Activated CD8-positive, alpha-beta T cell treated with anti-CD3 and anti-CD28 coated beads for 36 hours (primary cell): ENCODE measurements around the gene ATP5MC2. TPM values are rescaled to one million over a fixed set of nuclear protein-coding genes. Genes with fewer than 3 reads are reported as not detected.

Experiments
- ATAC-seq: fragments of 200-7000 bp; cut with Tn5 transposase; one replicate; pipeline ENCODE4 v1.10.0; 2021; ENCODE audit warnings: mild to moderate bottlenecking, moderate library complexity
- CTCF ChIA-PET: fragments of 350-600 bp; sonication (Branson Sonifier 250); formaldehyde crosslinking; loops from one replicate; lab custom pipeline; 2021; ENCODE audit warnings: antibody characterized with exemption; lab: Charles Lee
- POLR2A ChIA-PET: fragments of 350-600 bp; sonication (Branson Sonifier 250); formaldehyde crosslinking; loops from one replicate; lab custom pipeline; 2021; ENCODE audit warnings: antibody characterized with exemption; lab: Charles Lee
- DNase-seq: peaks from one replicate; pipeline ENCODE4 v3.0.0-alpha.2; 2020
- H3K27ac Mint-ChIP-seq: one replicate; pipeline ENCODE4 v1.8.0; 2021; ENCODE audit warnings: mild to moderate bottlenecking, mixed read lengths
- H3K27me3 Mint-ChIP-seq: one replicate; pipeline ENCODE4 v1.8.0; 2021; ENCODE audit warnings: mixed read lengths
- H3K36me3 Mint-ChIP-seq: one replicate; pipeline ENCODE4 v1.8.0; 2021; ENCODE audit warnings: low read depth, mixed read lengths
- H3K4me1 Mint-ChIP-seq: one replicate; pipeline ENCODE4 v1.8.0; 2021; ENCODE audit warnings: low read depth, mixed read lengths
- H3K4me3 Mint-ChIP-seq: one replicate; pipeline ENCODE4 v1.8.0; 2021; ENCODE audit warnings: mild to moderate bottlenecking, moderate library complexity, mixed read lengths
- H3K9me3 Mint-ChIP-seq: one replicate; pipeline ENCODE4 v1.8.0; 2021; ENCODE audit warnings: mixed read lengths
- intact Hi-C: fragments of 100-400 bp; cut with micrococcal nuclease; formaldehyde crosslinking; loops from one replicate; pipeline ENCODE4 v1.10.0; 2022
- total RNA-seq, 2 experiments: library from RNA; stranded (reverse); gene quantifications; one replicate each; pipeline ENCODE4 v1.2.3, GENCODE V29; 2021
- TF ChIP-seq, protein P1 (sequence below): fragments of 200-600 bp; IDR thresholded peaks from one replicate; pipeline ENCODE4 v1.8.0; 2022; ENCODE audit warnings: antibody characterized with exemption, mild to moderate bottlenecking

The ATP5MC2 gene
- total RNA-seq, 2 experiments from 2014 or later = 365 to 378 TPM

DNA sequence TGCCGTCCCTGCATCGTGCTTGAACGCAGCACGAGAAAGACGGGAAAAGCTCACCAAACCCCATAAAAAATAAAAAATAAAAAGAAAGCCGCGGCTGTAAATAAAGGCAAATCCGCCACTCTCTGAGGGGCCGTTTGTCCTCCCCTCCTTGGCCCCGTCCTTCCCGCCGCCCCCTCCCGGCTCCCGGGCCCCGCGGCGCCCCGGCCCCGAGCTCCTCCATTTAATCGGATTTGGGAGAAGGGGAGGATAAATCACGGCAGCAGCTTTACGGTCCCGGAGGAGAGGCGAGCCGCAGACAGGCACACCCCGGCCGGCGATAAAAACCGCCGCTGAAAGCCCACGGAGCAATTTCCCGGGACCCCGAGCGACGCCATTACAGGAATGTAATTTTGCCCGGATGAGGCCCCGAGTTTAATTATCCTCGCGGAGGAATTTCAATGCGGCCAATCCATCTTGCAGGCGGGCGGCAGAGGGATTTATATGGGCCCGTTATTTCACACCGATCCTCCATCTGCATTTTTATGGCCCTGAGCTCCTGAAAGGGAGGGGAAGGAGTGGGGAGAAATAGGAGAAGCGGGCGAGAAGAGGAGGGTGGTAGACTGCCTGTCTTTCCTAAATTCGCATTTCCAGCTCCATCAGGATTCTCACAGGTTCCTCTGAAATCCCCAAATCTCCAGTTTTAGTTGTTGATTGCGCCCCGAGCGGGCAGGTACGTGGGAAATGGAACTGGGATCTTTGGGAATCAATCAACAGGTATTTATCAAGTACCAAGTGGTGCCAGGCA is 1.3 kb upstream of the ATP5MC2 start:
- intact Hi-C loops = loop anchor here (2.0 kb wide), 1 partner anchor 134 kb away; no protein-coding TSS in a partner anchor
- TF ChIP-seq, protein P1, sequence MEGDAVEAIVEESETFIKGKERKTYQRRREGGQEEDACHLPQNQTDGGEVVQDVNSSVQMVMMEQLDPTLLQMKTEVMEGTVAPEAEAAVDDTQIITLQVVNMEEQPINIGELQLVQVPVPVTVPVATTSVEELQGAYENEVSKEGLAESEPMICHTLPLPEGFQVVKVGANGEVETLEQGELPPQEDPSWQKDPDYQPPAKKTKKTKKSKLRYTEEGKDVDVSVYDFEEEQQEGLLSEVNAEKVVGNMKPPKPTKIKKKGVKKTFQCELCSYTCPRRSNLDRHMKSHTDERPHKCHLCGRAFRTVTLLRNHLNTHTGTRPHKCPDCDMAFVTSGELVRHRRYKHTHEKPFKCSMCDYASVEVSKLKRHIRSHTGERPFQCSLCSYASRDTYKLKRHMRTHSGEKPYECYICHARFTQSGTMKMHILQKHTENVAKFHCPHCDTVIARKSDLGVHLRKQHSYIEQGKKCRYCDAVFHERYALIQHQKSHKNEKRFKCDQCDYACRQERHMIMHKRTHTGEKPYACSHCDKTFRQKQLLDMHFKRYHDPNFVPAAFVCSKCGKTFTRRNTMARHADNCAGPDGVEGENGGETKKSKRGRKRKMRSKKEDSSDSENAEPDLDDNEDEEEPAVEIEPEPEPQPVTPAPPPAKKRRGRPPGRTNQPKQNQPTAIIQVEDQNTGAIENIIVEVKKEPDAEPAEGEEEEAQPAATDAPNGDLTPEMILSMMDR = no peak
- H3K27me3 Mint-ChIP-seq = peaks cover 21% of the 10 kb centered on the region
- peaks cover 22% of the 10 kb centered on the region for H3K36me3 Mint-ChIP-seq
- peak overlapping the region; percentile 96 for H3K27ac Mint-ChIP-seq
- H3K4me3 Mint-ChIP-seq = peak overlapping the region; percentile 95
- ChIA-PET POLR2A (interaction anchor here (0.5 to 3.7 kb wide), 7 partner anchors 17 to 350 kb away, joined by 3 to 19 read pairs (median 8); partner anchors contain the start of gene ATF7), CTCF (interaction anchor here (0.8 to 6.4 kb wide), 15 partner anchors 18 to 169 kb away, joined by 3 to 96 read pairs (median 4); partner anchors contain the start of gene ATF7)
- ATAC-seq = no peak
- no peaks in the 10 kb centered on the region for H3K9me3 Mint-ChIP-seq
- peaks cover 28% of the 10 kb centered on the region for H3K4me1 Mint-ChIP-seq
- no peak for DNase-seq

DNA sequence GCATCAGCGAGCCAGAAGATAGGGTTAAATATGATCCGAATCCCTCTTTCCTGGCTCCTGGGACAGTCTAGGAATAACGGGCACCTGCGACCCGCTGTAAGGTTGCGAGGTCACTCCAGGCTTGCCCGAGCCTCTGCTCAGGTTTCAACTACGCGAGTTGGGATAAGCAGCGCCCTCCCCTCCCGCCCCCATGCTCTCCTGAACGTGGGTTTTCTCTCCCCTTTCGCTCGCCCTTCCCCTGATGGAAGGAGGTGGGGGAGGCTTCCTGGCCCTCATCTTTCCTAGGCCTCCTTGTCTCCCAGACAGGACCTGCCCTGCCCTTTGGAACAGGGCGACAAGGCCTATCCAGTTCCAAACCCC is 753 bp upstream of the ATP5MC2 start:
- peak overlapping the region; percentile 95 for H3K4me3 Mint-ChIP-seq
- TF ChIP-seq, protein P1 = no peak
- H3K36me3 Mint-ChIP-seq = peaks cover 24% of the 10 kb centered on the region
- H3K27me3 Mint-ChIP-seq = peaks cover 19% of the 10 kb centered on the region
- peak; percentile 31 for DNase-seq
- peak overlapping the region; percentile 96 for H3K27ac Mint-ChIP-seq
- no peaks in the 10 kb centered on the region for H3K9me3 Mint-ChIP-seq
- CTCF ChIA-PET = interaction anchor here (0.8 to 6.4 kb wide), 18 partner anchors 20 to 176 kb away, joined by 3 to 96 read pairs (median 5); partner anchors contain the start of genes ATF7 and TARBP2
- ATAC-seq = no peak
- POLR2A ChIA-PET = interaction anchor here (0.7 to 3.7 kb wide), 9 partner anchors 18 to 176 kb away, joined by 3 to 19 read pairs (median 7); partner anchors contain the start of genes ATF7 and TARBP2
- intact Hi-C loops = loop anchor here (2.0 kb wide), 1 partner anchor 134 kb away; no protein-coding TSS in a partner anchor
- H3K4me1 Mint-ChIP-seq = peaks cover 28% of the 10 kb centered on the region

DNA sequence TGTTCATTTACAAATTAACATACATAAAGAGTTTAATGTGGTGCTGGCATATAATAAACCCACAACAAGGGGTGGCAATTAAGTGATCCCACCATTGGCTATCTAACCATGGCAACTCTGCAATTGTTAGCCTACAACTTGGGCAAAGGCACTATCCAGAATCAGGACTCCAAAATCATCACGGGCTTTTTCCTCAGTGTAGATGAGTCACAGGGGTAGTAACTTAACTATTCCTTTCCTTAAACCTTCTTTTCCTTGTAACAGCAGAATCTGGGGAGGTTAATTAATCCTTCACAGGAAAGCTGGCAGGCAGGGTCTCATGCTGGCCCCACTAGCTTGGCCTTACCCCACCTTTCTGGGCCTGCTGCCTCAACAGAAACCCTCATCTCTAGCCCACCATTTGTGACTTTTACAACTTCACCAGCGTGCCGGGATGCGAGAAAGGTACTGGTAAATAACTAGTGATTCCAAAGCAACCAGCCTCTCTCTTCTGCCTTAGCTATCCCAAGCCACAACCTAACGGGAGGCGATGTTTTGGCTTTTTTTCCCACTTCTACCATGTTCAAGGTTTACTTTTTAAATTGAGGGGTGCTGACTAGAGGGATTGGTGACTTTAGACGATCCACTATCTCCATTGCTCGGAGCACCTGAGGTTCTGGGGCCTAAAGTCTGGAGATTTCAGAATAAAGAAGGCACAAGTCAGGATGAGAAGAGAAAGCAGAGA is 744 bp downstream of the ATP5MC2 start:
- DNase-seq (no peak), ATAC-seq (no peak)
- ChIA-PET POLR2A (interaction anchor here (0.6 to 3.7 kb wide), 18 partner anchors 11 to 205 kb away, joined by 3 to 19 read pairs (median 4); partner anchors contain the start of genes ATF7 and TARBP2), CTCF (interaction anchor here (0.6 to 6.4 kb wide), 38 partner anchors 9 to 354 kb away, joined by 3 to 96 read pairs (median 4); partner anchors contain the start of genes AAAS, ATF7 and TARBP2)
- Mint-ChIP-seq H3K4me3 (peak overlapping the region; percentile 95), H3K9me3 (no peaks in the 10 kb centered on the region), H3K36me3 (peaks cover 36% of the 10 kb centered on the region), H3K4me1 (peaks cover 35% of the 10 kb centered on the region), H3K27ac (peak overlapping the region; percentile 96), H3K27me3 (peaks cover 19% of the 10 kb centered on the region)
- TF ChIP-seq, protein P1 = no peak
- intact Hi-C loops = no loop called here

DNA sequence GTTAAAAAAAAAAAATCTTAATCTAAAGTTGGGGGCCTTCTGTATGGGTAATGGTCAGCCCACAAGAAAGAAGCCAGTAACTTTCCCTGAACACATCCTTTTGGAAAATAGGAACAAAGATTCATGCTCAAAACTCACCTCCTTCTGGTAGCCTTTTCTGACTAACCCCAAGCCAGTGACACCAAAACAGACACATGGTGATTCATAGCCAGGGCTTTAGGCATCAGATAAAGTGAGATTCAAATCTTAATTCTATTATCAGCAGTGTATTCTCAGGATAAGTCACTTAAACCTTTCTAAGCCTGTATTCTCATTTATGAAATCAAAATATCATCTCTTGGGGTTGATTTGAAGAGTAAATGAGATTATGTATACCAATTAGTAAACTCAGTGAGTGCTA is 4.9 kb downstream of the ATP5MC2 start:
- no peak for ATAC-seq
- H3K9me3 Mint-ChIP-seq = no peaks in the 10 kb centered on the region
- no peak overlapping the region for H3K27ac Mint-ChIP-seq
- ChIA-PET POLR2A (interaction anchor here (1.1 kb wide), 1 partner anchor 8 kb away, joined by 3 read pairs; no protein-coding TSS in a partner anchor), CTCF (interaction anchor here (1.1 to 4.6 kb wide), 3 partner anchors 75 to 128 kb away, joined by 3 to 23 read pairs (median 4); no protein-coding TSS in a partner anchor)
- H3K4me3 Mint-ChIP-seq = no peak overlapping the region
- TF ChIP-seq, protein P1 = no peak
- intact Hi-C loops = no loop called here
- peaks cover 34% of the 10 kb centered on the region for H3K4me1 Mint-ChIP-seq
- H3K27me3 Mint-ChIP-seq = no peaks in the 10 kb centered on the region
- DNase-seq = no peak
- peaks cover 57% of the 10 kb centered on the region for H3K36me3 Mint-ChIP-seq
